MM.1S (cell line): Measurements from ENCODE around the gene ZNF609.

ENCODE experiments used
- EZH2 ChIP-seq: fragments of 300-600 bp; sonication (generic); optimal IDR thresholded peaks from 2 replicates; pipeline ENCODE3; 2017; ENCODE audit warnings: low read depth, mild to moderate bottlenecking, antibody characterized with exemption, low read length, mixed read lengths
- EZH2phosphoT487 ChIP-seq: fragments of 300-600 bp; sonication (generic); IDR thresholded peaks from 2 replicates; pipeline ENCODE4 v1.6.1; 2018; ENCODE audit warnings: antibody characterized with exemption, low read length
- TF ChIP-seq, protein P1 (sequence below): fragments of 300-600 bp; sonication (generic); IDR thresholded peaks from 2 replicates; pipeline ENCODE4 v1.5.1; 2016; ENCODE audit warnings: antibody characterized with exemption, low read length, mixed read lengths

DNA sequence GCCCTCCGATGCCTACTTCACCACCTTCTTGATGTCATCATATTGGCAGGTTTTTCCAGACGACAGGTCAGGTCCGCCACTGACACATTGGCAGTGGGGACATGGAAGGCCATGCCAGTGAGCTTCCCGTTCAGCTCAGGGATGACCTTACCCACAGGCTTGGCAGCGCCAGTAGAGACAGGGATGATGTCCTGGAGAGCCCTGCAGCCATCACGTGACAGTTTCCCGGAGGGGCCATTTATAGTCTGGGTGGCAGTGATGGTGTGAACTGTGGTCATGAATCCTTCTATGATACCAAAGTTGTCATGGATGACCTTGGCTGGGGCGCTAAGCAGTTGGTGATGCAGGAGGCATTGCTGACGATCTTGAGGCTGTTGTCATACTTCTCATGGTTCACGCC is 68.5 kb downstream of the ZNF609 start:
- TF ChIP-seq, protein P1, sequence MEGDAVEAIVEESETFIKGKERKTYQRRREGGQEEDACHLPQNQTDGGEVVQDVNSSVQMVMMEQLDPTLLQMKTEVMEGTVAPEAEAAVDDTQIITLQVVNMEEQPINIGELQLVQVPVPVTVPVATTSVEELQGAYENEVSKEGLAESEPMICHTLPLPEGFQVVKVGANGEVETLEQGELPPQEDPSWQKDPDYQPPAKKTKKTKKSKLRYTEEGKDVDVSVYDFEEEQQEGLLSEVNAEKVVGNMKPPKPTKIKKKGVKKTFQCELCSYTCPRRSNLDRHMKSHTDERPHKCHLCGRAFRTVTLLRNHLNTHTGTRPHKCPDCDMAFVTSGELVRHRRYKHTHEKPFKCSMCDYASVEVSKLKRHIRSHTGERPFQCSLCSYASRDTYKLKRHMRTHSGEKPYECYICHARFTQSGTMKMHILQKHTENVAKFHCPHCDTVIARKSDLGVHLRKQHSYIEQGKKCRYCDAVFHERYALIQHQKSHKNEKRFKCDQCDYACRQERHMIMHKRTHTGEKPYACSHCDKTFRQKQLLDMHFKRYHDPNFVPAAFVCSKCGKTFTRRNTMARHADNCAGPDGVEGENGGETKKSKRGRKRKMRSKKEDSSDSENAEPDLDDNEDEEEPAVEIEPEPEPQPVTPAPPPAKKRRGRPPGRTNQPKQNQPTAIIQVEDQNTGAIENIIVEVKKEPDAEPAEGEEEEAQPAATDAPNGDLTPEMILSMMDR = no peak
- TF ChIP-seq EZH2 (no peak), EZH2phosphoT487 (no peak)
